ENCODE results near the gene NPAS2. TPM values are rescaled to one million over a fixed set of nuclear protein-coding genes. Genes with fewer than 3 reads are reported as not detected.

The NPAS2 gene
- total RNA-seq, 2 donors from 2014 or later: 29.2 to 50.8 TPM

DNA sequence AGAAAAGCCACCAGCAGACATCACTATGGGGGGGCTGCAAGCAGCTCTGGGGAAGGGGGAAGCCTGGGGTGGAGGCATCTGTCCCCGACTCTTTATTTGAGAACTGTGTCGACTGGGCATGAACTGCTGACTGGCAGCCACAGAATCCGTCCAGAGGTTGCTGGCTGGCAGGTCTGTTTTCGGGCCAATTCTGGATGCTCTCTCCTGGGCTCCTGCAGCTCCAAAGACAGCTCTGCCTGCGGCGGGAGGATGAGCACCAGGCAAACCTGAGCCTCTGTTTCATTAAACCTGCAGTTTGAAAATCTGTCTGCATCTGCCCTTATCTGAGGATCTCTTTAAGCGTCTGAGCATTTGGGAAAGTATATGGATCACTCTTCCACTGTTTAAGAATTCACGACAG, 147.8 kb downstream of the NPAS2 start:
- DNase-seq (ENCODE audit: low spot score) (no peak), ATAC-seq (ENCODE audit: insufficient number of reproducible peaks, low FRiP score, low read depth) (no peak)
- TF ChIP-seq CTCF (IDR thresholded peaks at IDR 0.05): no peak
- peaks cover 9 to 29% of the 10 kb centered on the region in 2 donors for H3K4me1 ChIP-seq (ENCODE audit: control insufficient read depth in 1 of 2, low read depth in 2 of 2)
- H3K9me3 ChIP-seq: no peaks in the 10 kb centered on the region
- no peaks in the 10 kb centered on the region for H3K27me3 ChIP-seq (replicated peaks; ENCODE audit: insufficient read depth)
- no peak overlapping the region for H3K27ac ChIP-seq
- H3K4me3 ChIP-seq: no peak overlapping the region
- H3K36me3 ChIP-seq: peaks cover 14% of the 10 kb centered on the region

GRCh38 chr2:100968146-100969145, 148.5 kb downstream of the NPAS2 start:
- ATAC-seq (ENCODE audit: insufficient number of reproducible peaks, low FRiP score, low read depth): no peak
- no peak for TF ChIP-seq CTCF (IDR thresholded peaks at IDR 0.05)
- H3K36me3 ChIP-seq: peaks cover 14% of the 10 kb centered on the region

GRCh38 chr2:100969998-100970397, 150.1 kb downstream of the NPAS2 start:
- TF ChIP-seq CTCF (IDR thresholded peaks at IDR 0.05): no peak
- H3K36me3 ChIP-seq: peaks cover 20% of the 10 kb centered on the region

More at GRCh38 chr2:100968146-100969145, 148.5 kb downstream of the NPAS2 start:
- Histone ChIP-seq H3K27me3 (replicated peaks; ENCODE audit: insufficient read depth) (no peaks in the 10 kb centered on the region), H3K9me3 (no peaks in the 10 kb centered on the region), H3K4me1 (ENCODE audit: control insufficient read depth in 1 of 2, low read depth in 2 of 2) (peaks cover 9 to 24% of the 10 kb centered on the region in 2 donors), H3K4me3 (no peak overlapping the region), H3K27ac (no peak overlapping the region)
- no peak for DNase-seq (ENCODE audit: low spot score)

GRCh38 chr2:100971221-100971620, 151.3 kb downstream of the NPAS2 start:
- Histone ChIP-seq H3K27me3 (replicated peaks; ENCODE audit: insufficient read depth) (no peaks in the 10 kb centered on the region), H3K4me1 (ENCODE audit: control insufficient read depth in 1 of 2, low read depth in 2 of 2) (no peaks in the 10 kb centered on the region), H3K27ac (no peak overlapping the region), H3K4me3 (no peak overlapping the region), H3K9me3 (no peaks in the 10 kb centered on the region), H3K36me3 (peaks cover 22% of the 10 kb centered on the region)
- no peak for ATAC-seq (ENCODE audit: insufficient number of reproducible peaks, low FRiP score, low read depth)
- no peak for TF ChIP-seq CTCF (IDR thresholded peaks at IDR 0.05)
- no peak for DNase-seq (ENCODE audit: low spot score)

More at GRCh38 chr2:100969998-100970397, 150.1 kb downstream of the NPAS2 start:
- Histone ChIP-seq H3K4me3 (no peak overlapping the region), H3K27ac (no peak overlapping the region), H3K9me3 (no peaks in the 10 kb centered on the region), H3K27me3 (replicated peaks; ENCODE audit: insufficient read depth) (no peaks in the 10 kb centered on the region), H3K4me1 (ENCODE audit: control insufficient read depth in 1 of 2, low read depth in 2 of 2) (peaks cover 7 to 9% of the 10 kb centered on the region in 2 donors)
- DNase-seq (ENCODE audit: low spot score) (no peak), ATAC-seq (ENCODE audit: insufficient number of reproducible peaks, low FRiP score, low read depth) (no peak)

DNA sequence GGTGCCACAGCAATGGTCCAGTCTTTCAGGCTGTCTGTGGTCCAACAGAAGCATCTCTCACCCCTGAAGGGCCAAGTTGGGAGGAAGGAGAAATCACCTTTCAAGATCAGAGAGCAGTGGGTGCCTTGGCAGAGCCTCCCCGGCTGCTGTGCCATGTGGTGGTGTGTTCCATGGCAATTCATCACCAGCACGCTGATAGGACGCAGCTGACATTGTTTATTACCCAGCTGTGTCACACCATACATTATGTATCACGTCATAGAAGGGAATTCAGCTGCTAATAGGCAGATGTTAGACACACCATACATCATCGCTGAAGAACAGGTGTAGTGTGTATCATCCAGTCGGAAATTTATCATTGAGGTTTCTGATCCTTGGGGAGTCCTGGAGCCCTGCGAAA, 152.5 kb downstream of the NPAS2 start:
- peaks cover 22% of the 10 kb centered on the region for H3K36me3 ChIP-seq
- no peak for TF ChIP-seq CTCF (IDR thresholded peaks at IDR 0.05)
- H3K27me3 ChIP-seq (replicated peaks; ENCODE audit: insufficient read depth): no peaks in the 10 kb centered on the region
- no peak overlapping the region for H3K4me3 ChIP-seq
- H3K4me1 ChIP-seq (ENCODE audit: control insufficient read depth in 1 of 2, low read depth in 2 of 2): peaks cover 0 to 3% of the 10 kb centered on the region in 2 donors
- no peaks in the 10 kb centered on the region for H3K9me3 ChIP-seq
- ATAC-seq (ENCODE audit: insufficient number of reproducible peaks, low FRiP score, low read depth): no peak
- no peak for DNase-seq (ENCODE audit: low spot score)
- no peak overlapping the region for H3K27ac ChIP-seq
